Hepatocyte (in vitro differentiated cells): ENCODE measurements around the gene PRDM5.

ENCODE experiments used
- EZH2 ChIP-seq: fragments of 200-600 bp; sonication (generic); IDR thresholded peaks from 2 replicates; pipeline ENCODE4 v1.6.1; 2016; ENCODE audit warnings: antibody characterized with exemption, mild to moderate bottlenecking, borderline replicate concordance
- EZH2phosphoT487 ChIP-seq: fragments of 200-600 bp; sonication (generic); IDR thresholded peaks from one replicate; pipeline ENCODE4 v1.6.1; 2018; ENCODE audit warnings: antibody characterized with exemption, mild to moderate bottlenecking, low read depth, moderate library complexity; ENCODE audit not compliant: unreplicated experiment, severe bottlenecking
- TF ChIP-seq, protein P1 (sequence below): fragments of 200-600 bp; sonication (generic); IDR thresholded peaks from 2 replicates; pipeline ENCODE4 v1.5.1; 2016; ENCODE audit warnings: antibody characterized with exemption, mild to moderate bottlenecking; ENCODE audit not compliant: poor library complexity

DNA sequence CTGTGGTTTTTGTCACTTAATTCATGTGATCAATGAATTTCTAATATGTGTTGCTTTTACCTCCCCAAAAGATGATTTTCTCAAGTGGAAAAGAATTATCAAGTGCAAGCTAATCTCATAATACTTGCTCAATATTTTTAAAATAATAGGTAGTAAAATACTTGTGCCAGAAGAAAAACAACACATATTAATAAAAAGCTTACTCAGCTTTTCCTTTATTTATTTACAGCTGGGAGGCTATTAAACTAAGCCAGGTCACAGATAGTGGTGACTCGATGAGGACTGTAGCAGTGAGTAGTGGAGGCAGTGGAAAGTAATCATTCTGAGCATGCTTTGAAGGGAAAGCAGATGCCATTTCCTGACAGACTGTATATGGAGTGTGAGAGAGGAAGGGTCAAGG, 96.1 kb downstream of the PRDM5 start:
- TF ChIP-seq EZH2phosphoT487 (no peak), EZH2 (no peak)
- TF ChIP-seq, protein P1, sequence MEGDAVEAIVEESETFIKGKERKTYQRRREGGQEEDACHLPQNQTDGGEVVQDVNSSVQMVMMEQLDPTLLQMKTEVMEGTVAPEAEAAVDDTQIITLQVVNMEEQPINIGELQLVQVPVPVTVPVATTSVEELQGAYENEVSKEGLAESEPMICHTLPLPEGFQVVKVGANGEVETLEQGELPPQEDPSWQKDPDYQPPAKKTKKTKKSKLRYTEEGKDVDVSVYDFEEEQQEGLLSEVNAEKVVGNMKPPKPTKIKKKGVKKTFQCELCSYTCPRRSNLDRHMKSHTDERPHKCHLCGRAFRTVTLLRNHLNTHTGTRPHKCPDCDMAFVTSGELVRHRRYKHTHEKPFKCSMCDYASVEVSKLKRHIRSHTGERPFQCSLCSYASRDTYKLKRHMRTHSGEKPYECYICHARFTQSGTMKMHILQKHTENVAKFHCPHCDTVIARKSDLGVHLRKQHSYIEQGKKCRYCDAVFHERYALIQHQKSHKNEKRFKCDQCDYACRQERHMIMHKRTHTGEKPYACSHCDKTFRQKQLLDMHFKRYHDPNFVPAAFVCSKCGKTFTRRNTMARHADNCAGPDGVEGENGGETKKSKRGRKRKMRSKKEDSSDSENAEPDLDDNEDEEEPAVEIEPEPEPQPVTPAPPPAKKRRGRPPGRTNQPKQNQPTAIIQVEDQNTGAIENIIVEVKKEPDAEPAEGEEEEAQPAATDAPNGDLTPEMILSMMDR, result no peak
